Activated CD4-positive, alpha-beta T cell treated with anti-CD3 and anti-CD28 coated beads, Interleukin-2, amount 50 U/mL, for 1 hour (primary cell): Measurements from ENCODE around the gene FIS1.
"Not testable (repeated sequence)": the region's sequence is repeated elsewhere in the genome, so short reads cannot be mapped to it uniquely, and the experiment has no call there.

ENCODE experiments used
- DNase-seq: peaks from one replicate; pipeline ENCODE4 v3.0.0-alpha.2; 2020

The FIS1 gene

DNA sequence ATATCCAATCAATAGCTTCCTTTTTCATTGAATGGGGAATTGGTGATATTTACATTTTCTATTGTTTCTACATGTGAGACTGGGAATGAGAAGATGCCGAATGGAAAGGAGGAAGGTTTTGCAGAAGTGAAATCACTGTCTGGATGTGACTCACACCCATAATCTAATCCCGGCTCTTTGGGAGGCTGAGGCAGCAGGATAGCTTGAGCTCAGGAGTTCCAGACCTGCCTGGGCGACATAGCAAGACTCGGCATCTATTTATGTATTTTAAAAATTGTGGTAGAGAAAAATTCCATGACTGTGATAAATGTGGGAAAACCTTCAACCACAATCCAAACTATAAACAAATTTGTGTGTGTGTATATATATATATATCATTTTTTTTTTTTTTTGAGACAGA, 10.9 kb upstream of the FIS1 start:
- no peak for DNase-seq

DNA sequence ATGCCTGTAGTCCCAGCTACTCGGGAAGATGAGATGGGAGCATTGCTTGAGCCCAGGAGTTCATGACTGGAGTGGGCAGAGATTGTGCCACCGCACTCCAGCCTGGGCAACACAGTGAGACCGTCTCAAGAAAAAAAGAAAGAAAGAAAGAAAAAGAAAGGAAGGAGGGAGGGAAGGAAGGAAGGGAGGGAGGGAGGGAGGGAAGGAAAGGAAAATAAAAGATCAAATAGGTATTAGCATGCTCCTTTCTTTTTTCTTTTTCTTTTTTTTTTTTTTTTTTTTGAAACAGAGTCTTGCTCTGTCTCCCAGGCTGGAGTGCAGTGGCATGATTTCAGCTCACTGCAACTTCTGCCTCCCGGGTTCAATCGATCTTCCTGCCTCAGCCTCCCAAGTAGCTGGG, 8.3 kb upstream of the FIS1 start:
- not testable (repeated sequence) for DNase-seq

DNA sequence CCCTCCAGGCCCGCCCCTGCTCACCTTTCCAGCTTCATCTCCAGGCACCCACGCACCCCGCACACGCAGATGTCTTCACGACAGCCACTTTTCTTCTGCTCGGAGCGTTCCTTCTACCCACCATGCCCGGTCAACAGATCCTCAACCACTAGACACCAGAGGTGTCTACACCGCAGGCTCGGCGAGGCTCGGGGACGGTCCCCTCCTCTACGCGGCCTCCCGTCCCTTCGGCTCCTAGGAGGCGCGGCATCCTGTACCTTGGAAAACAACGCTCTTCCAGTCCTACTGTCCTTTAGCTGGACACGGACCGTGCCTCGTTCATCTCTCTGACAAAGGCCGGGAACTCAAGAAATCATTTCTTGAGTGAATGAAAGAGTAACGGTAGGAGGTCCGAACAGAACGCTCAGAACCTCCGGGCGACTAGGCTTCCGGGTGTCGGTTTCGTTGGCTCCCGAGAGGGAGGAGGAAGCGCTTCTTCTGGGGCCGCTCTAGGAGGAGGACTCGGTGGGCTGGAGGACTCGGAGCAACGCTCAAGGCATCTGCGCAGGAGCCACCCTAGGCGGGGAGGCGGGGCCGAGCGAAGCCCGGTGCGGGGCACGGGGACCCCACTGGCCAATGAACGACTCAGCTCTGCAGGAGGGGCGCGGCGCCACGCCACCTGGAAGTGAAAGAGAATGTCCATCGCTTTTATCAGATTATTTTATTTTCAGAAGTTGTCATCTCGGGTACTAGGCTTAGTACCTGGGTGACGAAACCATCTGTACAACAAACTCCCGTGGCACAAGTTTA, 7.2 kb upstream of the FIS1 start:
- peak; percentile 100 for DNase-seq

DNA sequence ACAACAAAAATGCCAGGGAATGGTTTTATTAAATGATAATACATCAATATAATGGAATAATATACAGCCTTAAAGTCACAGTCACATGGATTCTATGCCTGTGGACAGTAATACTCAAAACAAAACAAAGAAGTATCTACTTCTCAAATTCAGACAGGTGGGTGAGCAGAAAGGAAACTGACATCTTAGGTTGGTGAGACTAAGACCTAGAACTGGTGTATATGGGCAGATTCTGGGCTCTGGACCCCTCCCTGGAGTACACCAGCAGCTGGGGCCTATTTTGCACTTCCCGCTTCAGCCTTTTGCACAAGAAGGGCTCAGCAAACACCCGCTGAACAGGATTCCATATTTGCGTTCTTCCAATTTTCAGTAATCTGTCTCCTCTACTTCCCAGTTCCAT, 5.4 kb upstream of the FIS1 start:
- no peak for DNase-seq

DNA sequence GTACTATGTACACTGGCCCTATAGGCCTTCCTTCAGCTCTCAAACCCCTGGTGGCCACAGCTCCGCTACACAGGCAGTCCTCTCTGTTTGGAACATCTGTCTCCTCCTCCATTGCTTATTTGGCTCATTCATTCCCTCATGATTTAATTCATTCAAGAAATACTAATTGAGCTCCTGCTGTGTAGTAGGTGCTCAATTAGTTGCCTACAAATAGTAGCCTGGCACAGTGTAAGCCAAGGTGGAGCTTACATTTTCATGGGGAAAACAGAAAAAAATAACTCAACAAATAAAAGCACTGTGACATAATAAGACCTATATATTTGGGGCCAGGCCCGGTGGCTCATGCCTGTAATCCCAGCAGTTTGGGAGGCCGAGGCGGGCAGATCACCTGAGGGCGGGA, 3.4 kb upstream of the FIS1 start:
- no peak for DNase-seq

DNA sequence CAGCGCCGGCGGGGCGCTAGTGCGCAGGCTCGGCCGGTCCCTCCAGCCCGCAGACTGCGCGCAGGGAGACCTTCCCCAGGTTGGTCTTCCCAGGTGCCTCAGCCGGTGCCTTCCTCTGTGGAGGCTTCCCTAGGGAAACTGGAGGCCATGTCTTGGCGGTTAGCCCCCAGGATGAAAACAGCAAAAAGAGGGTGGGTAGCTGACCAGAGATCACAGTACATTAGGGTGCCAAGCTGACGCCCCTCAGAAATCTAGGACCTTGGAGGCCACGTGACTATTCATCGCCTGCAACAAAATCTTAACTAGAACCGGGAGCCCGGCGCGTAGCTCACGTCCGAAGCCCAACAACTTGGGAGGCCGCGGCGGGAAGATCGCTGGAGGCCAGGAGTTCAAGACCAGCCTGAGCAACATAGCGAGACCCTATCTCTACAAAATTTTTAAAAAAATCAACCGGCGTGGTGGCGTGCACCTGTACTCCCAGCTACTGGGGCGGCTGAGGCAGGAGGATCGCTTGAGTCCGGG, 327 bp upstream of the FIS1 start:
- no peak for DNase-seq

DNA sequence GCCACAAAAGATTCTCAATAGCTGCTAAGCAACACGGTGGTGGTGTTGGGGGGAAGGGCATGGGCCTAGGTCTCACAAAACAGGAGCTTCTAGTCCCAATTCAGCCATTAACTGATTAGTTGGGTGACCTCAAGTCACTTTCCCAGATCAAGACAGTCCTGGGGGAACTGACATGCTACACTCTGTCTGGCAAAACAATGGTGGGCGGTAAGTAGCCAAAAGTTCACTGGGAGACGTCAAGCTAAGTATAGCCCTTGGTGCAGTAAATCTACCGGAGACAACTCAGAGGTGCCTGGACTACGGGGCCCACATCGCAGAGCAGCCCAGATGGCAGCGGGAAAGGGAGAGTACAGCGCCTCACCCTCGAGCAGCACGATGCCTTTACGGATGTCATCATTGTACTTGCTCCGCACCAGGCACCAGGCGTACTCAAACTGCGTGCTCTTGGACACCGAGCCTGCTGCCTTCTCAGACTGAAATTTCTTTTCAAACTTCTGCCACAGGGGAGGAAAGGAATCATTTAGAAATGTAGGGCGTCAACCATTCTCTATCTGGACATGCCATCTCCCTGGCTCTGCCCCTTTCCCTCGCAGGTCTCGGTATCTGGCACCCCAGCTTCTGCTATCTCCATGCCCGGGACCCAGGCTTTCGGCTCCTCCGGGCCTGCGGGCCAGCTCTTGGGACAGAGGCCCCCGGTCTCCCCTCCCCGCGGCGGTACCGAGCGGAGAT, 1.1 kb downstream of the FIS1 start:
- DNase-seq: no peak

DNA sequence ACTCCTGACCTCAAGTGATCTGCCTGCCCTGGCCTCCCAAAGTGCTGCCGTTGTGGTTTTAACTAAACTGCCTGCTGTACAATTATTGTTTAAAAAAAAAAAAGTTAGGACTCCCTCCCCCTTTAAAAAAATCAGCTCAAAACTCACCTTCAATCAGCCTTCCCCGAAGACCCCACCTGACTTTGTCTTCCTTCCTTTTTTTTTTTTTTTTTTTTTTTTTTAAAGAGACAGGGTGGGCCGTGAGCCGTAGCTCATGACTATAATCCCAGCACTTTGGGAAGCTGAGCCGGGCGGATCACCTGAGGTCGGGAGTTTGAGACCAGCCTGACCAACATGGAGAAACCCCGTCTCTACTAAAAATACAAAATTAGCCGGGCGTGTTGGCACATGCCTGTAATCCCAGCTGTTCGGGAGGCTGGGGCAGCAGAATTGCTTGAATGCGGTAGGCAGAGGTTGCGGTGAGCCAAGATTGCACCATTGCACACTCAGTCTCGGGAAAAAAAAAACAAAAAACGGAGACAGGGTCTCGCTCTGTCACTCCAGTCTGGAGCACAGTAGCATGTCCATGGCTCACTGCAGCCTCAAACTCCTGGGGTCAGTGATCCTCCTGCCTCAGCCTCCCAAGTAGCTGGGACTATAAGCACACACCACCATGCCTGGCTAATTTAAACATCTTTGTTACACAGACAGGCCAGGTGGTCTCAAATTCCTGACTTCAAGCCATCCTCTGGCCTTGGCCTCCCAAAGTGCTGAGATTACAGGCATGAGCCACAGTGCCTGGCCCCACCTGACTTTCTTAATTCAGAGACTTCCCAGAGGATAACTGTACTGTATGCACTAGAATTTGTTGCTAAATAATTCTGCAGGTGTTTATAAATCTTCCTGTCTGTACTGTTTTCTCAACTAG, 3.2 kb downstream of the FIS1 start:
- DNase-seq: no peak

DNA sequence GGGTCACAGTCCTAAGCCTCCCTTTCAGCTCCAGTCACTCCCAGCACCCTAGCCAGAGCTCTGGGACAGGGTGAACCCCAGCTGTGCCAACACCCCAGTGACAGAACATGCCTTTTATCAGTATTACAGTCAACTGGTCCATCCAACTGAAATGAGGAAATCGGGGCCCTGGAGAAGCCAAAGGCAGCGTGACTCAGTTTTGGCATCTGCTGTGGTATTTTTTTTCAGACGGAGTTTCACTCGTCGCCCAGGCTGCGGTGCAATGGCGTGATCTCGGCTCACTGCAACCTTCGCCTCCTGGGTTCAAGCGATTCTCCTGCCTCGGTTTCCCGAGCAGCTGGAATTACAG, 3.9 kb downstream of the FIS1 start:
- no peak for DNase-seq

DNA sequence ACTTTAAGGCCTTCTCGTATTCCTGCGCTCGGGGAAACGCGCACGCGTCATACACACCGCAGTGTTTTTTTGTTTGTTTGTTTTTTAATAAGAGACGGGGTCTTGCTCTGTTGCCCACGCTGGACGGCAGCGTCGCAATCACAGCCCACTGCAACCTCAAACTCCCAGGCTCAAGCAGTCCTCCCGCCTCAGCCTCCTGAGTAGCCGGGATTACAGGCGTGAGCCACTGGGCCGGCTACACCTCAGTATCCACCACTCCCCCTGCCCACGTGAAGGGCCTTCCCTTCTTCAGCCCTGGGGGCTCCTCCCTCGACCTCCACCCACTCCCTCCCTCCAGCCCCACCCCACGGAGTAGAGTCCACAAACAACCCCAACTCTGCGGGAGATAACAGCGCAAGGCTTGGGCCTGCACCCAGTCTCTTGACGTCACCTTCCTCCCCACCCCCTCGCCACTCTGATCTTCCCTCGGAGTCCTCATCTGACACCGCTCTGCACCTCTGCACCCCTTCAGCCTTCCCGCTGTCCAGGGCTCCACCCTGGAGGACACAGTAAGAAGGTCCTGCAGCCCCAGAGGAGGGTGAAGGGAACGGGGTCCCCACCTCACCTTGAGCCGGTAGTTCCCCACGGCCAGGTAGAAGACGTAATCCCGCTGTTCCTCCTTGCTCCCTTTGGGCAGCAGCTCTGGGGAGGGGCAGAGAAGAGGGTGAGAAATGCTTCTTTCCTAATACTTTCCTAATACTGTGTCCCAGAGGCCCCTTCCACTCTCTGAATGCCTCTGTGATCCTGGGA, 4.5 kb downstream of the FIS1 start:
- DNase-seq: no peak

DNA sequence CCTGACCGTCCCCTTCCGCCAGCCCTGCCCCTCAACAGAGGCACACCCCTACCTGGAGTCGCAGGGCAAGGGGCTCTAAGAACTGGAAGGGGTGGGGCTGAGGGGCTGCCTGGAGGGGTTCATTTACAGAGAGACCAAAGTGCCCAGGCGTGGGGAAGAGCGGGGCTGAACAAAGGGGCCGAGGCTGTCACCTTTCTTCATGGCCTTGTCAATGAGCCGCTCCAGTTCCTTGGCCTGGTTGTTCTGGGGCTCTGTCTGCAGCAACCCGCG, 5.0 kb downstream of the FIS1 start:
- no peak for DNase-seq

DNA sequence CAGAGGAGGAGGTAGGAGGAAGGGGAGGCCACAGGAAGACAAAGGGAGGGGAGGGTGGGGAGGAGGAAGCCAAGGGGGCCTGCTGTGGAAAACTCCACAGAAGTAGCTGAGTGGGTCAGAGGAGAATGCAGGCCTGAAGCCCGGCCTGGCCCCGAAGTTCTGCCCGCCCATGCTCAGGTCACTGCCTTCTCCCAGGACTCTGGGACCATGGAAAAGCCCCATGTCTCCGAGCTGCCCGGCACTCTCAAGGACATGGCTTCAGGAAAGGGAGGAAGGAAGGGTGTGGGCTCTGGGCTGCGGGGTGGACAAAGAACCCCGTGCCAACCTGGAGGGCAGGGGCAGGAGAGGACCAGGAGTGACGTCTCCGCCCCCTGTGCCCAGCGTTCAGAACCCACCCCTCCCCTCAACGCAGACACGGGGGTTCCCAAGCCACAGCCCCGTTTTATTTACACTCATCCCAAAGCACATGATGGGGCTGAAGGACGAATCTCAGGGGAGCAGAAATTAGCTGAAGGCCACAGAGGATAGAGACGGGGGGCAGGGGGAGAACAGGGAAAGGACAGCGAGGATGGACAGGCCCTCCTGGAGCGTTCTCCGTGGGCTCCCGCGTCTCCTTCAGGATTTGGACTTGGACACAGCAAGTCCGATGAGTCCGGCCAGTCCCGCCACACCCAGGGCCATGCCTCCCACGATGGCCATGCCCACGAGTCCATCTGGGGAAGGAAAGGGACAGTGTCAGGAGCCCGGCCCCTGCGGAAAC, 5.5 kb downstream of the FIS1 start:
- DNase-seq: no peak

DNA sequence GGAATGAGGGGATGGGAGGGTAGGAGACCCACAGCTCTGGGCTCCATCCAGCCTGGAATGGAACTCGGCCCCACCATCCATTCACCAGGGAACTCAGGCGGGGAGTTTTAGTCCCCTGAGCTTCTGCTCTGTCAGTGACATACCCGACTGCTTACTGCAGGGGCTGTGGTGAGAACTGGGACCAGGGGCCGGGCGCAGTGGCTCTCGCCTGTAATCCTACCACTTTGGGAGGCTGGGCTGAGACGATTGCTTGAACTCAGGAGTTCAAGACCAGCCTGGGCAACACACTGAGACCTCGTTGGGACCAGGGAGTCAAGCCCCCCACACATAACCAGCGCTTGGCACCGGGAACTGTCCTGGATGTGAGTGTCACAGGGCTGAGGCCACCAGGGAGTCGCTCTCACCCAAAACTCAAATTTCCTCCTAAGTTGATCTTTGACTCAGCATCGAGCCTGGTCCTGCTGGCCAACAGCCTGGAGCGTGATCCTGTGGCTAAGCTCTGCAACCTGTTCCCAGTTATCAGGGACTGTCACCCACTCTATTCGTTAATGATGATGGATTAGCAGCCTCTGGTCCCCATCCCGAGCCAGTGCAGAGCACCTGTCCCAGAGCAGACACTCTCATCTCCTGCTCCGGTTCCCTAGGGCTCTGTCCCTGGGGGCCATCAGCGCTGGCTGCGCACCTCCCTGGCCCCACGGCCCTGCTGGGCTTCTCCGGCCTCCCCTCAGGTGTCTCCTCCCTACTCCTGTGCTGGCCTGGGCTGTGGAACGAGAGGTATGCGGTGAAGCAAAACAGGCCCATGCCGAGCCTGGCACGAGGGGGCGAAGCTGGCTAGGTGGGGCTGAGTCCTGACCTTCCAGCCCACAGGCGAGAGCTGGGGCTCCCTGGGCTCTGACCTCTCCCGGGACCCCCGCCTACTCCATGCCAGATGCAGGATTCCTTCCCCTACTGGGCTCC, 6.4 kb downstream of the FIS1 start:
- no peak for DNase-seq

DNA sequence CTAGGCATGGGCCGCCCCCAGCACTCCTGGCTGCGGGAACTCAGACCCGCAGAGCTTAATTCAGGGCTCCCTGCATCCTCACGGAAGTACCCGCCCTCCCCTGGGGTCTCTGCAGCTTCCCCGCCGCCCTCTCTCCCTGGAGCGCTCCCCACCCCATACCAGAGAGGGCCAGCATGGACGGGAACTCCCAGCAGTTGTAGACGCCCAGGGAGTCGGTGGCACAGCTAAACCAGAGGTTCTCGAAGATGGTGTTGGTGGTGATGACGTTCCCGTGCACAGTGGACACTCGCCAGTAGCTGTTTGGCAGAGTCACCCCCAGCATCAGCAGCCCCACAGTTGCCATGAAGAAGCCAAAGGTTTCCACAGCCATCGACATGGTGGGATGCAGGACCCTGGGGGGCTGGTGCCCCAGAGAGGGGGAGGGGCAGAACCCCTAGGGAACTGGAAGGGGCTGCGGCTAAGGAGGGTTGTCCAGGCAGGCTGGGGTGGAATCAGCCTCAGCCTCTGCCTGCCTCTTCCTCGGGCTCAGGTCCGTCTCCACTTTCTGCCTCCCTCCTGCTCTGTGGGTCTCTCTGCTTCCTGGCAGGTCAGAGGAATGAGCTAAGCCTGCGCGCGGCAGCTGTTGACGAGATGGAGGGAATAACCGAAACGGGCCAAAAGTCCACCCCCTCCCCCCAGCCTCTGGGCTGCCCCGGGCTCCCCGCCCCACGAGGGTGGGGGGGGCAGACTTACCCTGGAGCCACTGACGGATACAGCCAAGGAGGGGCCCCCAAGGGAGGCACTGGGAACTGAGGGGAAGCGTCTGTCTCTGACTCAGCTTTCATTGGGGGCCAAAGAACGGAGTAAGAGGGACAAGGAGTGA, 7.4 kb downstream of the FIS1 start, which contains the start of gene CLDN15:
Gene CLDN15, minus strand, starts transcription at position 597 of the 862 bp plus-strand sequence. Its CDS starts 221 bp downstream, at position 376.
- DNase-seq: no peak

DNA sequence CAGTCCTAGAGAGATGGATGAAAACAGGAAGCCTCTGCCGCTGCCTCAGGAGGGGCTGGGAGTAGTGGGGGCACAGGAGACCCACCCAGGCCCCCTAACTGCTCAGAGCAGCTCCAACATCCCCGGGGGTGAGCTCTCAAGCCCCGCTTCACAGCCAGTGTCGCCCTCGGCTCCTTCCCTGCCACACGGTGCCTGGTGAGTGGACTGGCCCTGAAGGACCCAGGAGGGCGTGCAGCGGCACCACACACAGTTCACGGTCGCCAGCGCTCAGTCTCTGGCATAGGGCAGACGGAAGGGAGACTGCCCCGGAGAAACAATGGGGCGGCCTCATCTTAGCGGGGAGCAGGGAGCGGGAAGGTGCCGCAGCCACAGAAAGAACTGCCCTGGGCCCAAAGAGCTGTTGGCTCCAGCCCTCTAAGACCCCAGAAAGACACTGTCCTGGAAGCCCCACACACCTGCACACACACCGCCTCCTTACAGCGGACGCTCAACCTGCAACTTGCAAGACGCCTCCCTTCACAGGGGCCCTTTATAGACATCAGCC, 8.5 kb downstream of the FIS1 start:
- DNase-seq: no peak

DNA sequence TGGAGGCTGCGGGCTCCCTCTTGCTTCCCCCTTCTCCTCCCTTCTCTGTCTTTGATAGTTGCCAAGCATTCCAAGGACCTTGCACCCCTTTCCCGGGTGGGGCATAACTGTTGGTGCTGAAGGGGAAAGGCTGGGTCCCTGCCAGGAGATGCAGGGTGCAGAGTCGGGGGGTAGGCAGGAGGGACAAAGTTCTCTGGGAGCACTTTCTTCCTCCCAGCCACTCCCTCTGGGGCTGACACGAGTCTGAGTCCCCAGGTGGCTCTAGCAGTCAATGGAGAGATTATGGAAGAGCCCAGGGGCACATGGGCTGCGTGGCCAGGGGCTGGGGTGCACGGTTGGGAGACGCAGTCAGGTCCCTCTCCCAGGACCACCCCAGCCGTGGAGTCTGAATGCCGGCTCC, 9.4 kb downstream of the FIS1 start:
- DNase-seq: no peak

DNA sequence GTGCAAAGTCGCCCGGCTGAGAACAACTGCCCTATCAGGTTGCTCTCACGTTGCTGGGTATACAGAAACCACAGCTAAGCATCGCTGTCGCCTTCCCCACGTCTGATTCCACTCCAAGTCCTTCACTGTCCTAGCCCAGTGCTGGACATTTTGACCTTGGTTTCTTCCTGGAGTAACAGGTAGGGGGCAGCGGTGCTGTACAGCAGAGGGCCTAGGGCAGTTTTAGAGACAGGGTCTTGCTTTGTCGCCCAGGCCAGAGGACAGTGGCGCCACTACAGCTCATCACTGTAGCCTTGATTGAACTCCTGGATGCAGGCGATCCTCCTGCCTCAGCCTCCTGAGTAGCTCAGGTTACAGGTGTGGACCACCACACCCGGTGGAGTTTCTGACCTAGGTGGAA, 9.8 kb downstream of the FIS1 start:
- DNase-seq: no peak

DNA sequence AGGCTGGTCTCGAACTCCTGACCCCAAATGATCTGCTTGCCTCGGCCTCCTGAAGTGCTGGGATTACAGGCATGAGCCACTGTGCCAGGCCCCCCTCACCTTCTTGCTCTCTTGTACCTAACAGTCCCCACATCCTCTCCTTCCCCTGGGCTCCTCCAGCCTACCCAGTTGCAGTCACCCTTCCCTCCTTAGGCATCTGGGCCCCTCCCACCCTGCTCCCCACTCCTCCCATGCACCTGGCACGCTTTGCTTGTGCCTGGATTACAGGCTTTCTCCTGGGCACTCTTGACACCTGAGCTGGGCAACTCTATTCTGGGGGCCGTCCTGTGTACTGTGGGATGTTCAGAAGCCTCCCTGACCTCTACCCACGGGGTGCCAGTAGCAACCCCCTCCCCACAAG, 10.2 kb downstream of the FIS1 start:
- no peak for DNase-seq

DNA sequence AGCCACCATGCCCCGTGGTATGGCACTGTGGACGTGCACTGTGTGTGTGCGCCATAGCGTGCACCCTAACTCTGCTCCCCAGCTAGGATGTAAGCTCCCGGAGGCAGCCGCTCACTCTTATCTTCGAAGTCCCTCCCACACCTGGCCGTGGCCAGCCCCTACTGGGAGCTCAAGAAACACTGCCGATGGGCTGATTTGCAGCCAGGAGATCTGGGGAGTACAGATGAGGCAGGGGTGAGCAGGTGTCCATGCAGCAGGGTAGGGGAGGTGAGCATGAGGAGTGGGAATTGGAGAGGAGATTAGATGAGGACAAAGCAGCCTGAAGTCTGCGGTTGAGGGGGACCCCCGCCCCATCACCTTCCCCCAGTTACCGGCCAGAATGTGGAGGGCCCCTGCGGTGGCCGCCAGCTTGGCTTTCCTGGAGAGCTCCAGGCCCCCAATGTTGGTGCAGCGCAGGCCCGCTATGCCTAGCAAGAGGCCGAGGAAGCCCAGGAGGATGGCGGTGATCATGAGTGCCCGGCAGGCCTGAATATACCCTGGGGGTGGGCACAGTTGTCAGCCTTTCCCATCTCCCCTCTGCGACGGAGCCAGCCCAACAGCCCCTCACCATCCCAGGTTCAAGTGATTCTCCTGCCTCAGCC, 10.9 kb downstream of the FIS1 start:
- no peak for DNase-seq
